HG02884 (cell line): Measurements from ENCODE around the gene CTXND1.

Experiments used
- ATAC-seq: cut with Tn5 transposase; IDR thresholded peaks from one replicate; pipeline ENCODE4 v1.9.1; 2021; ENCODE audit warnings: mild to moderate bottlenecking, moderate library complexity; ENCODE audit not compliant: unreplicated experiment

The CTXND1 gene

DNA sequence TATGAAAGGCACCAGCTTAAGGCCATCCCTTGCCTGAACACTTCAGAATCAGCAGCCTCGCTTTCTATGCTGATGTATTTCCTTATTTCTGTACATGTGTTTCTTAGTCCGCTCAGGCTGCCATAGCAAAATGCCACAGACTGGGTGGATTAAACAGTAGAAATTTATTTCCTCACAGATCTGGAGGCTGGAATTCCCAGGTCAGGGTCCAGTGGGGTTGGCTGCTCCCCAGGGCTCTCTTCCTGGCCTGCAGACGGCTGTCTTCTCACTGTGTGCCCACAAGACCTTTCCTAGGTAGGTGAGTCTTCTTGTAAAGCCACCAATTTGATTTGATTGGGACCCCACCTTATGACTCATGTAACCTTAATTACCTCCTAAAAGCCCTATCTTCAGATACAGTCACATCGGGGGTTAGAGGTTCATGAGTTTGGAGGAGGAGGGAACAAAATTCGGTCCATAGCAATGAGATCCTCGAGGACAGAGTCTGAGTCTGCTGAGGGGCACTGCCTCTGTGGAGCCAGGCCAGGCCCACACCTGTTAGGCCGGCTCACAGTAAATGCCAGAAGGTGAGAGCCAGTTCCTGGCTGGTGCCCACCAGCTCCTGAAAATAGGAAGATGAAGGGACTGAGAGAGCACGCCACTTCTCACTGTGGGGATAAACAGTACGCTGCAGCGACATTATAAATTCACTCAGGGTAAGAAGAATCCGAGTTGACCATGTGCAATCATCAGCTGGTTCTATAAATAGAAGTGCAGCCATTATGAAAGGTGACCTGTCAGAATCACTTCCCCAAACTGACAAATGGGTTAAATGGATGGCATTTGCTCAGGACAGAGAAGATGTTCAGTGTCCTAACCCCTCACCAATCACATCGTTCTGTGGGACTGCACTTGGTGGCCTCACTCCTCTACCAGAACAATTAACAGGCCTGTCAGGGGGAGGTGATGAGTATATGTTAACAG lies 41.1 kb downstream of the CTXND1 start:
- no peak for ATAC-seq

- no peak for ATAC-seq
Observed at GRCh38 chr15:80208758-80209734, 43.0 kb downstream of the CTXND1 start.

GRCh38 chr15:80207887-80208286 lies 44.1 kb downstream of the CTXND1 start:
- ATAC-seq: no peak

DNA sequence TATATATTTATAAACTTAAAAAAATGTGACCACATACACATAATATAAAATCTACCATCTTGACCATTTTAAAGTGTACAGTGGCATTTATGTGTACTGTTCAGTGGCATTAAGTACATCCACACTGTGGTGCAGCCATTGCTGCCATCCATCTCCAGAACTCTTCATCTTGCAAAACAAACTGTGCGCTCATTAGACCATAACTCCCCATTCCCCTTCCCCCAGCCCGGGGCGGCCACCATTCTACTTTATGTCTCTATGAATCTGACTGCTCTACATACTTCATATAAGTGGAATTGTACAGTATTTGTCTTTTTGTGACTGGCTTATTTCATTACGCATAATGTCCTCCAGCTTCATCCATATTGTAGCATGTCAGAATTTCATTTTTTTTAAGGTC lies 47.8 kb downstream of the CTXND1 start:
- ATAC-seq: no peak

- ATAC-seq: no peak
Observed at GRCh38 chr15:80203361-80203885, 48.6 kb downstream of the CTXND1 start.

GRCh38 chr15:80202641-80203360 lies 49.2 kb downstream of the CTXND1 start:
- ATAC-seq: no peak

GRCh38 chr15:80202016-80202315 lies 50.0 kb downstream of the CTXND1 start:
- ATAC-seq: no peak

DNA sequence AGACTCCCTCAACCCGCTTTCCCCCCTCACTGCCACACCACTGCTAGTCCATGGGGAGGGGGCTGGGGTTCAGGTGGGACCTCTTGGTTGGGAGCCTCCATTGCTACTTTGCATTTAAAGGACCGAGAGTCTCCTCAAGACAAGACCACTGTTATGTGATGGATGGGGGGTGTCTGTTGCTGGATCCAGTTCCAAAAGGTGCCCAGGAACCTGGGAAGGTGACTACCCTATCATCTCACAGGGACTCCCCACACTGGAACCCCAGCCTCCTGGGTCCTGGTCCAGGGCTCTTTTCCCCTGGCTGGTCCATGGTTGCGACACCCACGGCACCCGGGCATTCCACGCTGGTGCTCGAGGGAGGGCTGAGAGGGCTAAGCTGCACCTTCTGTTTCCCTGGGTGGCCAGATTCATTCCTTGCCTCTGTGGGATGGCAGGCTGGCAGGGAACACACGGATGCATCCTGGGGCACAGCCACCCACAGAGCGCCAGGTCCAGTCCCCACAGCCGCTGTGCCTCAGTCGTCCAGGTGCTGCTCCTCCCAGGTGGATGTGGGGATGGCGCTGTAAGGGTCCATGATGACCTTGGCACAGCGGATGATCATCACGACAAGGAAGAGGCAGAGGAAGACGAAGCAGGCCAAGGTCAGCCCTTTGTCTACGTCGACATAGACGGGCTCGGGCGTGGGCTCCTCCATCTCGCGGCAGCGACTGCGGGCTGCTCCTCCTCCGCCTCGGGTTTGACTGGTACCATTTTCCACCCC lies 50.6 kb downstream of the CTXND1 start:
- ATAC-seq: no peak

GRCh38 chr15:80199869-80200268 lies 52.1 kb downstream of the CTXND1 start:
- ATAC-seq: no peak

DNA sequence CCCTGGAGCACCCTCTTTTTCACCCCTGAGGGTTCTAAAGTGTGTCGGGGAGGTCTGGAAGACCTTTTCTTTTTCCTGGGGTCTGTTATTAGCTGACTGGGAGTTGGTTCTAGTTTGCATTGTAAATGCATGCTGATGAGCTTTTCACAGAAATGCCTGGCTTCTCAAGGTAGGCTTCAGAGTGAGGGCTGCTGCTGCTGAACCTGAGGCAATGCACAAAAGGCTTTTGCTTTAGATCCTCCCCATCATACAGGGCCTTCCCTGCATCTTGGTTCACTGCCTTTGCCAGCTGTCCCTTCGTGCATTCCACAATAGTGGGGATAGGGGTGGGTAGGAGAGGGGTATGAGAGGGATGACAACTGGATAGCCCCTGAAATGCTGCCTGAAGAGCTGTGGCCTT lies 52.6 kb downstream of the CTXND1 start:
- no peak for ATAC-seq

- no peak for ATAC-seq
Observed at GRCh38 chr15:80194914-80195313, 57.1 kb downstream of the CTXND1 start.

GRCh38 chr15:80194186-80194585 lies 57.8 kb downstream of the CTXND1 start:
- no peak for ATAC-seq

DNA sequence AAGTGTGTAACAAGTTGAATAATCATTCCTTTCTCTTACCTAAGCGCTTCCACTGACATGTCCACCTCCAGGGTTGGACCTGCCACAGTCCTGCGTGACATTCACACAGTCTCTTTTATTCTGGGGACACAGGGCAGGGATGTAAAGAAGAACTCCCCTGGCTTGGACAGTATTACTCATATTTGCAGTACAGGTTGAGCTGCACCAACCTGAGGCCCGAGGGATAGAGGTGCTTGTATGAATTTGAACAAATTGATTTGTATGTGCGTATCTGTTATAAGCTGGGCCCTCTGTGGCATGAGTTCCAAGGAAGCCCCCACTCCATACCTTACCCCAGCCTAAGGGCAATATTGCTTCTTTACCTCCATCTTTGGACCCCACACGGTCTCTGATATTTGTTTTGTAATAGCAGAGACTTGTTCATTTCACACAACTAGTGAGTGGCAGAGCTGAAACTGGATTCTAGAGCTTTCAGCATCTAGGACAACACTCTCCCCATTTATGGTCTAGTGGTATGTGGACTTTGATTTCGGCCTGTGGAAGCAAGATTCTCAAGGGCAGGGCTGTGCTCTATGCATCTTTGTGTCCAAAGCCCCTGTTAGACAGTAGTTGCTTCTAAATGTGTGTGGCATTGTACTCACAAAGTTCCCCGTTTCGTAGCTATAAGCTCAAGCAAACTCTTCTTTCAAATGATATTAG lies 60.0 kb downstream of the CTXND1 start:
- ATAC-seq: no peak

GRCh38 chr15:80191198-80191597 lies 60.8 kb downstream of the CTXND1 start:
- no peak for ATAC-seq

- ATAC-seq: no peak
Observed at GRCh38 chr15:80188251-80188650, 63.8 kb downstream of the CTXND1 start.

GRCh38 chr15:80186597-80186996 lies 65.4 kb downstream of the CTXND1 start:
- ATAC-seq: no peak

GRCh38 chr15:80186066-80186465 lies 65.9 kb downstream of the CTXND1 start:
- ATAC-seq: no peak

DNA sequence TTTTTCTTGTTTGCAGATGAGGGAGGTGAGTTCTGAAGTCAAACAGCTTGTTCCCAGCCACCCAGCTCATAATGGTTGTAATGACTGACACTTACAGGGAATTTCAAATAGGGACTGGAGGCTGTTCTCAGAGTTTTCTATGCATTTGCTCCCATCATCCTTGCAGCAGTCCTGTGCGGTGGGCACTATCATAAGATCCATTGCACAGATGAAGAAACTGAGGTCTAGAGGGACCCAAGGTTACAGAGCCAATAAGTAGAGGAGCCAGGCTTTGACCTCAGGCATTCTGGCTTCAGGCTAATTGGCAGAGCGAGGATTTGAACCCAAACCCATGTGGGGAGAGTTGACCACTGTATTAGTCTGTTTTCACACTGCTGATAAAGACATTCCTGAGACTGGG lies 66.9 kb downstream of the CTXND1 start:
- ATAC-seq: no peak

- no peak for ATAC-seq
Observed at GRCh38 chr15:80184554-80184953, 67.5 kb downstream of the CTXND1 start.

DNA sequence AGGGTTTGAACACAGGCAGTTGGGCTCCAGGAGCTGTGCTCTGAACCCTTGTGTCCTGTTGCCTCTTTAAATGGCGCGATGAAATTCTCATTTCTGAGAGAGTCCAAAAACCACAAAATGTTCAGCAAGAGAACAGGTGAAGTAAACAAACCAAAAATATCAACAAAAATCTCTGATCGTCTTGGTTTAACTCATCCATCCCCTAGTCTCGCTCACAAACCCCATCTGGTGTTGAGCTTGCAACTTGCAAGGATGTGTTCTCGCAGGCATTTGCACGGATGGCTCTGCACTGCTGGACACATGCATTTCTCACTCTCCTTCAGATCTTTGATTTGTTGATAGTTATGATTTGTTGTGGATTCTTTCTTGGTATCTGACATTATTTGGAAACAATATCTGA lies 68.1 kb downstream of the CTXND1 start:
- no peak for ATAC-seq
